HL-60/S4 treated with retinoic acid at 250 ng/mL for 4 days and 3 days (cell line): ENCODE measurements around the gene MSRB3.

Experiments
- in situ Hi-C: fragments of 300-500 bp; cut with MboI; formaldehyde crosslinking; loops from 2 replicates; pipeline ENCODE4 v1.7.0; 2022; ENCODE audit warnings: low sequenced_read_pairs

The MSRB3 gene

DNA sequence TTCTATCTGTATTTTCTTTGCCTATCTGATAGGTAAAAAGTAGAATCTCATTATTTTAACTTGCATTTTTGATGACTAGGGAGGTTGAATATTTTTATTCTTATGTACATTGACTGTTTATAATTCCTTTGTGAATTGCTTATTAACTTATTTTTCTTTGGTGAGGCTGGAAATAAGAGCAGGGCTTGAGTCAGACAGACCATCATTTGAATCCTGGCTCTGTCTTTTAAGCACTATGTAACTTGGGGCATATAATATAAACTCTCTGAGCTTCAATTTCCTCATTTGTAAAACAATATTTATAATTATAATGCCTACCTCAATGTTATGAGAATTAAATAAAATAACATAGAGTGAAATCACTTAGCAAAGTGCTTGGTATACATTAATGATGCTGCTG lies 108.9 kb downstream of the MSRB3 start:
- in situ Hi-C loops: no loop called here

DNA sequence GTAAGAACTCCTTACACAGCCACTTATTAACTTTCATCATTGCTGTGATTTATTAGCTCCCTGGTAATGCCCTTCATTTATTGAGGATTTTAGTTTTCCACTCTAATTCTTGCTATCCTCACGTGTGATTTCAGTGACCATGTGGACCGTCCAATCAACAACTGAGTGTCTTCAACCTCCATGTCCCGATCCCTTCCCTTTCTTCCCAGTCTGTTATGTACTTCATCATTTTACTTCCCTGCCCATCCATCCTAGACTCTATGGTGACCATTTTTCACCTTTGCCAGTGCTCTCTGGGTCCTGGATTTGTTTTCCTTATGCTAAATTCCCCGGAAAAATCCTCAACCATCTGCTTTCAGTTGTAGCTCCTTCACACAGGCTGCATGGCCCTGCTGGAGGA lies 111.0 kb downstream of the MSRB3 start:
- in situ Hi-C loops: no loop called here

DNA sequence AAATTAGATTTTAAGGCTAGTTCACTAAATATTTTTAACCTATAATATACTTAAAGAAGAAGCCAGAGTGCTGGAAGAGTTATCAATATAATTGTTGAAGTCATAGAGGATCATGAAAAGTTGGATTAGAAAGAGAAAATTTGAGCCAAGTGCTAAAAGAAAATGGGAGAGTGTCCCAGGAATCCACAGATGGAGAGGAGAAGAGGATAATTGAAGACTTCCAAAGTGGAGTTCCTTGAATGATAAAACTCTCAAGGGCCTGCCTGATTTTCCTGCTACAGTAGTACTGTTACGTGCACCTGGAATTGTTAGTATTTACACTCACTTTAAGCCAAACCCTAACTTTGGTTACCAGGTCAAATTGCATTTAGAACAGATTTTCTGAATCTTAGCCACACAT lies 113.2 kb downstream of the MSRB3 start:
- in situ Hi-C loops: no loop called here

GRCh38 chr12:65392491-65392890 lies 114.0 kb downstream of the MSRB3 start:
- in situ Hi-C loops: no loop called here

GRCh38 chr12:65403188-65403587 lies 124.7 kb downstream of the MSRB3 start:
- in situ Hi-C loops: no loop called here

DNA sequence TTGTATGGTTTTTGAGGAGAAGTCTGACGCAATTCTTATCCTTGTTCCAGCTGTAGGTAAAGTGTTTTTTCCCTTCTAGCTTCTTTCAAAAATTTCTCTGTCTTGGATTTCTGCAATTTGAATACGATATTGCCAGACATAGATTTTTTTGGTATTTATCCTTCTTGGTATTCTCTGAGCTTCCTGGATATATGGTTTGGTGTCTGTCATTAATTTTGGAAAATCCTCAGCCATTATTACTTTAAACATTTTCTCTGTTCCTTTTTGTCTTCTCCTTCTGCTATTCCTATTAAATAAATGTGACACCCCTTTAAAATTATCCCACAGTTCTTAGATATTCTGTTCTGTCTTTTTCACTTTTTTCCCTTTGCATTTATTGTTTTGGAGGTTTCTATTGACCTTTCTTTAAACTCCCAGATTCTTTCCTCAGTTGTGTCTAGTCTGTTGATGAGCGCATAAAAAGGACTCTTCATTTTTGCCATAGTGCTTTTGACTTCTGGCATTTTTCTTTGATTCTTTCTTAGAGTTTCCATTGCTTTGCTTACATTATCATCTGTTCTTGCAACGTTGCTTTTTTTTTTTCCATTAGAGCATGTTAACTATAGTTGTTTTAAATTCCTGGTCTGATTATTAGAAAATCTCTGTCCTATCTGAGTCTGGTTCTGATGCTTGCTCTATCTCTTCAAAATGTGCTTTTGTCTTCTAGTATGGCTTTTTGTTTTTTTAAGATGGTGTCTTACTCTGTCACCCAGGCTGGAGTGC lies 129.1 kb downstream of the MSRB3 start:
- in situ Hi-C loops: no loop called here

- in situ Hi-C loops: no loop called here
Observed at GRCh38 chr12:65408441-65408840, 130.0 kb downstream of the MSRB3 start.

- in situ Hi-C loops: no loop called here
Observed at GRCh38 chr12:65409726-65410125, 131.2 kb downstream of the MSRB3 start.

- in situ Hi-C loops: no loop called here
Observed at GRCh38 chr12:65411171-65411570, 132.7 kb downstream of the MSRB3 start.

DNA sequence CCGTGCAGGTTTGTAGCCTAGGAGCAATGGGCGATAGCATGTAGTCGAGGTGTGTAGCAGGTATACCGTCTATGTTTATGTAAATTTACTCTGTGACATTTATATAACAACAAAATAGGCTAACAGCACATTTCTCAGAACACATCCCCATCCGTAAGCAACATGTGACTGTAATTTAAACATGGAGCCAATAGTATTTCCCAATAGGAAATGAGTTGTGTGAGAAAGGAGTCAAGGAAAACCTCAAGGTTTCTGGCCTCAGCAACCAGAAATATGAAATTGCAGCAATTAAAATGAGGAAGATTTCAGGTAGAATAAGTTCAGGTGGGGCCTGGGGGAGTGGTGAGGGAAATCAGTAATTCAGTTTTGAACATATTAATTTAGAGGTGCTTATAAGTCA lies 136.0 kb downstream of the MSRB3 start:
- in situ Hi-C loops: no loop called here

DNA sequence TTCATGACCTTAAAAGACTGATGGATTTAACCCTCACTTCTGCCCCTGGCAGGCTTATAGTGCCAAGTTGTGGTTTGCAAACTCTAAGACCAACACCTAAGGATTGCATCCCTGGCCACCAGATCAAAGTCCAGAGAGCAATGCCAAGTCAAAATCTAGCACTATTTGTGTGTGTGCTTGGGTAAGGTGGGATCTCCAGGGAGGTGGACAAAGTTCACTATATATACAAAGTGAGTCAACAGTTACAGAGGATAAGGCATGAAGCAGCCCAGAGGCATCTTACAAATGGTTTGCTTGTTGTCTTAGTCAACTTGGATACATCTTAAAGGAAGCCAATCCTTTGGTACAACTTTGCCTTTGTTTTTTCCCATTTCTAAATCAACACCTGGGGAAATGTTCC lies 137.3 kb downstream of the MSRB3 start:
- in situ Hi-C loops: no loop called here

DNA sequence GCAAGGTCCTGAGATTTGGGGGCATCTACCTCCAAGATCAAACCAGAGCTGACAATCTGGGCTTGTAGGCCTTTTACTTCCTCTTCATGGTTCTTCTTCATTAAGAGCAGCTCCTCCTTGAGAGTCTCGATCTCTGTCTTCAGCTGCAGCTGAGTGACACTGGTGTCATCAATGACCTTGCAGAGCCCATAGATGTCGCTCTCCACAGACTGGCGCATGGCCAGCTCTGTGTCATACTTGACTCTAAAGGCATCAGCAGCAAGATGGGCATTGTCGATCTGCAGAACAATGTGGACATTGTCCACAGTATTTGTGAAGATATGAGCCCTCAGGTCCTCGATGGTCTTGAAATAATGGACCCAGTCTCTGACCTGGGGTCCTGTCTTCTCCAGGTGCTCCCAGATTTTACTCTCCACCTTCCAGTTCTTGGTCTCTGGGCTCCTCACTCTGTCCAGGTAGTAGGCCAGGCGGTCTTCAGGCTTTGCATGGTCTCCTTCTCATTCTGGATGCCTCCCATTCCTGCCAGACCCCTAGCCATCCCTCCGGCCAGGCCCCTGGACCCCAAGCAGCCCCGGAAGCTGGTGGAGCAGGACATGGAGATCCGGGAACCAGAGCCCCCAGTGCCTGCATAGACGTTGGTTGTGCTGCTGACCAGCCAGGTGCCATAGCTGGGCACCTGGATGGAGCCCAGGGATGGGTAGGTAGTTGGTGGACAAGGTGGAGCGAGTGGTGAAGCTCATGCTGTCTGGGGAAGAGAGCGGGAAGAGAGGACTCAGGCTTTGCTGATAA lies 141.0 kb downstream of the MSRB3 start:
- in situ Hi-C loops: no loop called here

DNA sequence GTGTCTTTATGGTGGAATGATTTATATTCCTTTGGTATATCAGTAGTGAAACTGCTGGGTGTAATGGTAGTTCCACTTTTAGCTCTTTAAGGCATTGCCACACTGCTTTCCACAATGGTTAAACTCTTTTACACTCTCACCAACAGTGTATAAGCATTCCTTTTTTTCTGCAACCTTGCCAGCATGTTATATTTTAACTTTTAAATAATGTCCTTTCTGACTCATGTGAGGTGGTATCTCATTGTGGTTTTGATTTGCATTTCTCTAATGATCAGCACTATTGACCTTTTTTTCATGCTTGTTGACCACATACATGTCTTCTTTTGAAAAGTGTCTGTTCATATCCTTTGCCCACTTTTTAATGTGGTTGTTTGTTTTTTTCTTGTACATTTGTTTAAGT lies 142.5 kb downstream of the MSRB3 start:
- in situ Hi-C loops: no loop called here

DNA sequence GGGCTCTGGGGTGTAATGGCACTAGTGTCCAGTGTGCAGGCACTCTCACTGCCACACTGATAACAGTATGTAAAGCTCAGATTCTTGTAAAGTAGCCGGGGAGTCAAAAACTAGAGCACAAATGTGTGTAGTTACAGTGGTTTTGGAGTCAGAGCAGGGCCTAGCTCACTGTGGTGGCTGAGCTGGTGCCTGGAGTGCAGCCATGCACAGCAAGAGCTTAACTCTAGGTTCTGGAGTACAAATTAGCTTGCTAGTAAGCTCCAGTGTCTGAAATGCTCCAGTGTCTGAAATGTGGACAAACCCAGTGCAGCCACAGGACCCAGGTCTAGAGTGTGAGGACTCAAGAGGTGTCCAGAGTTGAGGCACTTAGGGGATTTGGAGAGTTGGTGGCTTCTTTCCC lies 149.2 kb downstream of the MSRB3 start:
- in situ Hi-C loops: no loop called here

DNA sequence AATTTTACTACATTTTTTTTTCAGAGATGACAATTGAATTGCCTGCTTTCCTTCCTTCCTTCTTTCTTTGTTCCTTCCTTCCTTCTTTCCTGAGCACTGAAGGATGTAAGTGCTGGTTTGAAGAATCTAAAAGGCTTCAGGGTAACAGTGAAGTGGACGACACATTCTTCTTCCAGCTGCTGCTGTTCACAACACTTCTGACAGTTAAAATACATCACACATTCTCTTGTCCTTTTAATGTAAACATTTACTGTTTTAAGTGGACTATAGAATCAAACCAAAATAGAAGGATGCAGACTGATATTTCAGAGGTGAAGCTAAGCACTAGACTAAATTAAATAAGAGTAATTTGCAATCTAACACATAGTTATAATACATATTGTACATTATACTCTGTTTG lies 151.5 kb downstream of the MSRB3 start:
- in situ Hi-C loops: no loop called here

DNA sequence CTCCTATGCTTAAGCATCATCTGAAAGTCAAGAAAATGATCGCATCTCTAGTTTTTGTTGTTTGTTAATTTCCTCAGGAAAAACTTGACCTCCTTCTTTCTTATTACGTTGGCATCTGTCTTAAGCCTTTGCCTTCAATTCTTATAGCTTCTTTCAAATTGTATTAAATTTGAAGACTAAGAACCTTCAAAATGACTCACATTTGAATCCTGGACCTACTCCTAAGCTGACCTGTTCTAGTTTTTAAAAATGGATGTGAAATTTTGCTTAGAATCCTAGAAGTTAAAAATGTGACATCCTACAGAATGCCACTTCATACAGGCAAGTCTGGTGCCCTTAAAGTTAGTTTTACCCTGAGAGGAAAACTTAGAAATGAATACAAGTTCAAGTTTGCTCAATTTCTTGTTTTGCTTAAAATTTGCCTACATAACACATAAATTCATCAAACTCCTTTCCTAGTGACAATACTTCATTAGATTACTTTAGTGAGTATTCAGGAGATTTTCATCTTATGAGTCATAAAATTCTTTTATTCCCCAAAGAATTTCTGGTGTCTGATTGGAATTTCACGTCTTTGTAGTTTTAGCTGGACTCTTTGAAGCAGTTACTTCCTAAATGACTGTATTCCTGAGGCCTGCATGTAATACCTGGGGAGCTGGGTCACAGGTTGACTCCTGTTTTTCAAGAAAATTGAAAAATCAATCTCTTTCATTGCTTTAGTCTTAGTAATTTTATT lies 152.3 kb downstream of the MSRB3 start:
- in situ Hi-C loops: no loop called here

DNA sequence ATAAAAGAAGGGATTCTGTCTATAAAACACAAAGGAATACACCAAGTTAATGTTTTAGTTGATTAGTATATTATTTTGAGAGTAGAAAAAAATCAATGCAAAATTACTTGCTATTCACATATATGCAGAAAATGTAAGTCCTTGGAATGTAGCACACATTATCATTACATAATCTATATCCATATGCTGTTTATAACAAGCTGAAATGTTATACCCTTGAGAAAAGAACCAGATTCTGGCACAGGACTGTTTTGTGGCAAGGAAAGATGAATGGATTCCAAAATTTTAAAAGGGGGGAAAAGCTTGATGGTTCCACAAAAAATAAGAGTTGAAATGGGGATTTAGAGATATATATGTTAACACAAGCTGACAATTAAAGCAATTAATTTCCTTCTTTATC lies 153.6 kb downstream of the MSRB3 start:
- in situ Hi-C loops: no loop called here

- in situ Hi-C loops: no loop called here
Observed at GRCh38 chr12:65432651-65433050, 154.2 kb downstream of the MSRB3 start.

DNA sequence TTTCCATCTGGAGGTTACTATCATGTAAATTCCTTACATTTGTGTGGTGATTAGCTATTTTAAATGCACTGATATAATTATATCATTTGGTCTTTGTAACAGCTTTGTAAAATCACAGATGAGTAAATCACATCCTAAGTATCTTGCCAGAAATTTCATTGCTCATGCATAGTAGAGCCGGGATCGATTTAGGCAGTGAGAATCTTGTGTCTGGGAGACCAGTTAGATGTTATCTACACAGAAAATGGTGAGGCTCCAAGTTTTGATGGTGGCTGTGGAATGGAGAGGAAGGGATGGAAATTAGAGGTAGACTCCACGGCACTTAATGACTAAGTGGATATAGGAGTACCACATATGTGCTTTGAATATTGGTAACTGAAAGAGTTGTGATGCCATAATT lies 156.3 kb downstream of the MSRB3 start:
- in situ Hi-C loops: no loop called here

DNA sequence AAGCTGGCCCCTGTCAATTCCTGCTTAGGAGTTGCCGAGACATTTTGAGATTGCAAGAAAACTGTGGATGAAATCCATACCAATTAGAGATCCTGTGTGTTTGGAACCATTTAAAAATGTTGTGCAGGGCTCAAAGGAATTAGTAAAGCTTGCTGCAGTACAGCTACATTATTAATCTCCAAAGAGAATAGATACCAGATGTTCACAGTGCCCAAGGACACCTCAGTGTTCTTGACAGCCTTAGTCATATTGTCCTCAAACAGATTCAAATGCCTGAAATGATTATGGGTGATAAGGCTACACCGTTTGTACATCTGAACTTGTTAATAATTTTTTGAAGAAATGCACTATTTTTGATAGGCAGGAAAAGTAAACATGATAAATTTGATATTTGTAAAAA lies 164.6 kb downstream of the MSRB3 start:
- in situ Hi-C loops: no loop called here

DNA sequence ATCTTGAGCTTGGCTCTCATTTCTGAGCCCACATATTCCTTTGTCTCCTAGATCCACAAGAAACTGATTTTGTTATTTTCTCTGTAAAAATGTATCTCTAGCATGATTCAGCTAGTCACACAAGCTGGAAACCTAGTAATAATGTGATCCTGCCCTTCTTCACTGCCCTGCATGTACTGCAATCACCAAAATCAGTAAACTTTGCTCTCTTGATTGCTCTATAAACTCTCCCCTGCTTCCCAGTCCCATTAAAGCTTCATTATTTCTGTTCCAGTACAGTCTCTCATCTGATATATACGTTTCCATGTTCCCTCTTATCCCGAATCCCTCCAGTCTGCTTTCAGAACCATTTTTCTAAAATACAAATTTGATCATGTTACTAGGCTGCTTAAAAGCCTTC lies 166.5 kb downstream of the MSRB3 start:
- in situ Hi-C loops: no loop called here

GRCh38 chr12:65446901-65447300 lies 168.4 kb downstream of the MSRB3 start:
- in situ Hi-C loops: no loop called here
